Epithelial cell of proximal tubule (primary cell): ENCODE results near the gene LRRC4C. TPM values are rescaled to one million over a fixed set of nuclear protein-coding genes. Genes with fewer than 3 reads are reported as not detected.
"Not testable (repeated sequence)": the region's sequence is repeated elsewhere in the genome, so short reads cannot be mapped to it uniquely, and the experiment has no call there.

Experiments used
- DNase-seq: peaks from one replicate; pipeline ENCODE4 v3.0.0-alpha.2; 2011; ENCODE audit warnings: low read depth
- H3K4me3 ChIP-seq: 2 replicates; pipeline ENCODE4 v1.5.1; 2011; ENCODE audit warnings: low read depth, mild to moderate bottlenecking, low read length
- total RNA-seq: library from RNA; depleted of rRNA; stranded (reverse); fragments of >200 nt; gene quantifications from 2 replicates; pipeline ENCODE4 v1.2.3, GENCODE V29; 2015
- TF ChIP-seq, protein P1 (sequence below): conservative IDR thresholded peaks from 2 replicates; pipeline ENCODE4 v1.5.1; 2012; ENCODE audit warnings: low read depth, mild to moderate bottlenecking, low read length

Gene LRRC4C
- total RNA-seq, 1 donor from 2014 or later, result 0.12 TPM

- no peak overlapping the region for H3K4me3 ChIP-seq
- DNase-seq, result no peak
- TF ChIP-seq, protein P1, sequence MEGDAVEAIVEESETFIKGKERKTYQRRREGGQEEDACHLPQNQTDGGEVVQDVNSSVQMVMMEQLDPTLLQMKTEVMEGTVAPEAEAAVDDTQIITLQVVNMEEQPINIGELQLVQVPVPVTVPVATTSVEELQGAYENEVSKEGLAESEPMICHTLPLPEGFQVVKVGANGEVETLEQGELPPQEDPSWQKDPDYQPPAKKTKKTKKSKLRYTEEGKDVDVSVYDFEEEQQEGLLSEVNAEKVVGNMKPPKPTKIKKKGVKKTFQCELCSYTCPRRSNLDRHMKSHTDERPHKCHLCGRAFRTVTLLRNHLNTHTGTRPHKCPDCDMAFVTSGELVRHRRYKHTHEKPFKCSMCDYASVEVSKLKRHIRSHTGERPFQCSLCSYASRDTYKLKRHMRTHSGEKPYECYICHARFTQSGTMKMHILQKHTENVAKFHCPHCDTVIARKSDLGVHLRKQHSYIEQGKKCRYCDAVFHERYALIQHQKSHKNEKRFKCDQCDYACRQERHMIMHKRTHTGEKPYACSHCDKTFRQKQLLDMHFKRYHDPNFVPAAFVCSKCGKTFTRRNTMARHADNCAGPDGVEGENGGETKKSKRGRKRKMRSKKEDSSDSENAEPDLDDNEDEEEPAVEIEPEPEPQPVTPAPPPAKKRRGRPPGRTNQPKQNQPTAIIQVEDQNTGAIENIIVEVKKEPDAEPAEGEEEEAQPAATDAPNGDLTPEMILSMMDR, result no peak
Observed at GRCh38 chr11:40215556-40215955, 1243.9 kb downstream of the LRRC4C start.

DNA sequence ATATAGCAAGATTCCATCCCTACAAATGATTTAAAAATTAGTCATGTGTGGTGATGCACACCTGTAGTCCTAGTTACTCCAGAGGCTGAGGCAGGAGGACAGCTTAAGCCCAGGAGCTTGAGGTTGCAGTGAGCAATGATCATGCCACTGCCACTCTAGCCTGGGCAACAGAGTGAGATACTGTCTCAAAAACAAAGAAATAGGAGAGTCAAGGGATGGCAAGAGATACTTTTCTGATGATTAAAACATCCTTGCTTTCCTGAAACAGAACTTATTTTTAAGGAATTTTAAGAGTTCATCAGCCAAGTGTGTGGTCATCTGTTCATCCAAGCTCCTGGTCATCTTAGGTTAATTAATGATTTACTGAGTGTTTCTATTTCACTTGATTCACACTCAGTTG is 1252.0 kb downstream of the LRRC4C start:
- TF ChIP-seq, protein P1, result no peak
- no peak for DNase-seq
- no peak overlapping the region for H3K4me3 ChIP-seq

DNA sequence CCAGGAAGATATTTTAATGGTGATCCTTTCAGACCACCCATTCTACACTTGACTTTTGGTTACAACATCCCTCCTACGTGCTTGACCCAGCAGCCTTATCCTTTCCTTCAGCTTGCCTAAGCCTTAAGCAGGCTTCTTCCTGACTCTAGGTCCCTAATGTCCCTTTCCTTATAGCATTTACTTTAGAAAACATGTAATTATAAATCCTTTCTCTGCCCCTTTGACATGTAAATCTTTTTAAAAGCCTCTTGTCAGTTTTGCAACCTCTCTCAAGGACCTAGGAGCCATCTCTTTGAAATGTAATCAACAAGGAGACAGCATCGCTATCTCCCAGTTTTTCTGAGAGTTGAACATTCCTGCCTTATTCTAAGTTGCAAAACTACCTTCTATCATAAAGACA is 1255.2 kb downstream of the LRRC4C start:
- no peak for DNase-seq
- TF ChIP-seq, protein P1, result no peak
- H3K4me3 ChIP-seq, result no peak overlapping the region

DNA sequence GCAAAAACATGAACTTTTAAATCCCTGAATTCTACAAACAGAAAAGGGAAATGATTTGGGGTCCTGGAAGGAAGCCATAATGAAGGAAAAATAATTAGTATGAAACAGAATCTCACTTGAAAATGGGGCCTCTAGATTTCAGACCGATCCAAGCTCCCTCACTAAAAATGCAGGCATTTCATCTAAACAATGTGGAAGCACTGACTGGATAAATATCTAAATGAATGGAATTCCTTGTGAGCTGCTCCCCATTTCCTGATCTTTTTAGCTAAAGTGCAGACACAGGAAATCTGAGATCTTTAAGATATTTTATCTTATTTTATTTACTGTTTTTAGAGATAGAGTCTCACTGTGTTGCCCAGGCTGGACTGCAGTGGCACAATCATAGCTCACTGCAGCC is 1255.8 kb downstream of the LRRC4C start:
- TF ChIP-seq, protein P1, result no peak
- no peak for DNase-seq
- no peak overlapping the region for H3K4me3 ChIP-seq

DNA sequence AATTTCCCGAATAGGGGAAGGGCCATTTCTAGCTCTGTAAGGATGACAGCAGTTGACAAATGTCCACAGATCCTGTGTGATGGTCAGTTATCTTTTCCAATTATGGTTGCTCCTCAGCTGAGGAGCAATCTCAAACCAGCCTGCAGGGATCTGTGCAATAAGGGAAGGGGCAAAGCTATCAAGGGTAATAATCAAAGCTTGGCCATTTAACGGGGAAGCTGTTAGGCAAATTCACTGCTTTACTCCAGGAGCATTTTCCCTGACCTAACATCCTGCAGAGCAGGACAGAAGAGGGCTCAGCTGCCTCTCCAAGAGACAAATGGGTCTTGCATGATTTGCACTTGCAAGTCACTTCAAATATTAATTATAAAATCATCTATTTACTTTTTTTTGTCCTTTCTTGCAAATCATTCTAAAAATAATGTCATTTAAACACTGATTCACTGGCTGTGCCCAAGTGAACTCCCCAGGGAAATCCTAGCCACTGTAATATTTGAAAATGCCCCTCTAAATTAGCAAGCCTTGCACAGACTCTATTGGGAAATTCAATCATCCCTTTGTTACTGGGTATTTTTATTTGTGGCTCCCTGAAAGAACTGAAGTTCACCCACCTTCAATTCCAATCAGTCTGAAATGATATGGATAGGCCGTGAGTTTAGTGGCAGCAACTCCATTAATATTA is 1256.7 kb downstream of the LRRC4C start:
- no peak for DNase-seq
- TF ChIP-seq, protein P1, result no peak
- H3K4me3 ChIP-seq, result no peak overlapping the region

GRCh38 chr11:40192590-40192989 is 1266.9 kb downstream of the LRRC4C start:
- DNase-seq, H3K4me3 ChIP-seq: not testable (repeated sequence)

GRCh38 chr11:40190294-40190693 is 1269.2 kb downstream of the LRRC4C start:
- no peak overlapping the region for H3K4me3 ChIP-seq
- TF ChIP-seq, protein P1, result no peak
- DNase-seq, result no peak
